OCI-LY1 (cell line): ENCODE measurements around the gene PON2.

Experiments
- H2AFZ ChIP-seq: fragments of 200-600 bp; sonication (generic), shearing (Covaris generic); 2 replicates; pipeline ENCODE4 v1.6.0; 2014; ENCODE audit warnings: antibody characterized with exemption, mild to moderate bottlenecking, low read length
- H3F3A ChIP-seq: fragments of 200-600 bp; sonication (generic), shearing (Covaris generic); 2 replicates; pipeline ENCODE4 v1.6.0; 2014; ENCODE audit warnings: mild to moderate bottlenecking, antibody characterized with exemption, low read length, moderate library complexity; ENCODE audit not compliant: insufficient read depth
- H3K27ac ChIP-seq: fragments of 200-600 bp; sonication (generic); 2 replicates; pipeline ENCODE4 v1.5.1; 2014; ENCODE audit warnings: low read length, mixed run types, mild to moderate bottlenecking, low read depth; ENCODE audit not compliant: poor library complexity, severe bottlenecking
- H3K27me3 ChIP-seq: fragments of 200-600 bp; sonication (generic); 2 replicates; pipeline ENCODE4 v1.6.0; 2014; ENCODE audit warnings: antibody characterized with exemption, mild to moderate bottlenecking, low read length, moderate library complexity; ENCODE audit not compliant: insufficient read depth
- H3K36me3 ChIP-seq: fragments of 200-600 bp; sonication (generic); 2 replicates; pipeline ENCODE4 v1.6.1; 2014; ENCODE audit warnings: mild to moderate bottlenecking, antibody characterized with exemption, low read length, moderate library complexity, mixed read lengths; ENCODE audit not compliant: insufficient read depth
- H3K4me1 ChIP-seq: fragments of 200-600 bp; sonication (generic); 2 replicates; pipeline ENCODE4 v1.5.1; 2014; ENCODE audit warnings: mild to moderate bottlenecking, low read length, moderate library complexity; ENCODE audit not compliant: insufficient read depth, severe bottlenecking
- H3K4me2 ChIP-seq: fragments of 200-600 bp; sonication (generic), shearing (Covaris generic); 2 replicates; pipeline ENCODE4 v1.6.1; 2014; ENCODE audit warnings: low read length
- H3K4me3 ChIP-seq: fragments of 200-600 bp; sonication (generic); 2 replicates; pipeline ENCODE4 v1.5.1; 2014; ENCODE audit warnings: low read length, low read depth, mild to moderate bottlenecking, mixed read lengths; ENCODE audit not compliant: poor library complexity, severe bottlenecking
- H3K79me2 ChIP-seq: fragments of 200-600 bp; shearing (Covaris generic); 2 replicates; pipeline ENCODE4 v1.6.1; 2016; ENCODE audit warnings: mixed run types, low read length, mixed read lengths; ENCODE audit not compliant: insufficient read depth
- H3K9ac ChIP-seq: fragments of 200-600 bp; sonication (generic), shearing (Covaris generic); 2 replicates; pipeline ENCODE4 v1.6.1; 2014; ENCODE audit warnings: mild to moderate bottlenecking, low read length, mixed read lengths
- H3K9me2 ChIP-seq: fragments of 200-600 bp; sonication (generic), shearing (Covaris generic); 2 replicates; pipeline ENCODE4 v1.6.1; 2014; ENCODE audit warnings: low read depth, mild to moderate bottlenecking, low read length, mixed read lengths
- H3K9me3 ChIP-seq: fragments of 200-600 bp; shearing (Covaris generic); 2 replicates; pipeline ENCODE4 v1.6.1; 2014; ENCODE audit warnings: low read length, mixed read lengths
- H4K20me1 ChIP-seq: fragments of 200-600 bp; sonication (generic), shearing (Covaris generic); 2 replicates; pipeline ENCODE4 v1.6.0; 2016; ENCODE audit warnings: mild to moderate bottlenecking, low read length; ENCODE audit not compliant: insufficient read depth
- EZH2 ChIP-seq: fragments of 200-600 bp; sonication (generic), shearing (Covaris generic); IDR thresholded peaks from 2 replicates; pipeline ENCODE4 v1.8.0; 2017; ENCODE audit warnings: borderline replicate concordance, mixed run types, mild to moderate bottlenecking, antibody characterized with exemption, low read length, moderate library complexity, mixed read lengths
- TF ChIP-seq, protein P1 (sequence below): fragments of 200-600 bp; sonication (generic), shearing (Covaris generic); IDR thresholded peaks from 2 replicates; pipeline ENCODE4 v1.5.1; 2017; ENCODE audit warnings: mild to moderate bottlenecking, antibody characterized with exemption, low read length, moderate library complexity, mixed read lengths

The PON2 gene

DNA sequence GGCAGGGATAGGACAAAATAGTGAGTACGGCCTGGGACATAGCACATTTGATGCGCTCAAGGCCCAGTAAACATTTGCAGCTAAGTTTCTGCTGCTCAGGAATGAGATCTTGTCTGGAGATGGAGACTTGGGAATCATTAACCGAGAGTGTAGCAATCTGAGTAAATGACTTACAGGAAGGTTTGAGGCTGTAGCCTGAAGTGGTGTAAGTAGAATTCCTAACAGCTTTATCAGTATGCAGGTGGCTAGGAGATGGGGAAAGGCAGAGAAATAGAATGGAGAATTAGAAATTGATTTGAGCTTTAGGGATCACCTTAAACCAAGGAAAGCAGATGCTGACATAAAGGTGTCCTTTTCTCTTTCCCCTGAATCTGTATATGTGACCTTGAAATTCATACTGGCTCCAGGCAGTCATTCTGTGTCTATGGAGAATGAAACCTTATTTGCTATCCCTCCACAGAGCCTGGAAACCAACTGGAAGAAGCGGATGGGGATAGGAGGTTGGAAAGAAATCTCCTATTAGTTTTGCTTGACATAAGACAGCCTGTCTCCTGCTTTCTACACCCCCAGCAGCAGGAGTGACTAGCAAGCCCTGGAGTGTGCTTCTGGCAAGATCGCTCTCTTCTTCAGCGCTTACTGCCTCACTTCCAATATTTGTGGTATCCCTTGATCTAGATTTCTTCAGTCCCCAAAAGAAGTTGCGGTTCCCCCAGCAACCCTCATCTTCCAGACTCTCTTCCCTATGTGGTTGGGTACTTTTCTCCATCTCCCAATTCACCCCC, 6.4 kb upstream of the PON2 start:
- Histone ChIP-seq H3K9me3 (no peaks in the 10 kb centered on the region), H3K36me3 (no peaks in the 10 kb centered on the region), H3K4me3 (no peak overlapping the region), H3K79me2 (no peaks in the 10 kb centered on the region), H3K27ac (no peak overlapping the region), H3K27me3 (no peaks in the 10 kb centered on the region), H3K4me2 (no peak overlapping the region), H2AFZ (no peak overlapping the region), H4K20me1 (no peaks in the 10 kb centered on the region), H3K9me2 (no peaks in the 10 kb centered on the region), H3F3A (no peaks in the 10 kb centered on the region), H3K9ac (no peak overlapping the region), H3K4me1 (no peaks in the 10 kb centered on the region)
- no peak for TF ChIP-seq EZH2
- TF ChIP-seq, protein P1, sequence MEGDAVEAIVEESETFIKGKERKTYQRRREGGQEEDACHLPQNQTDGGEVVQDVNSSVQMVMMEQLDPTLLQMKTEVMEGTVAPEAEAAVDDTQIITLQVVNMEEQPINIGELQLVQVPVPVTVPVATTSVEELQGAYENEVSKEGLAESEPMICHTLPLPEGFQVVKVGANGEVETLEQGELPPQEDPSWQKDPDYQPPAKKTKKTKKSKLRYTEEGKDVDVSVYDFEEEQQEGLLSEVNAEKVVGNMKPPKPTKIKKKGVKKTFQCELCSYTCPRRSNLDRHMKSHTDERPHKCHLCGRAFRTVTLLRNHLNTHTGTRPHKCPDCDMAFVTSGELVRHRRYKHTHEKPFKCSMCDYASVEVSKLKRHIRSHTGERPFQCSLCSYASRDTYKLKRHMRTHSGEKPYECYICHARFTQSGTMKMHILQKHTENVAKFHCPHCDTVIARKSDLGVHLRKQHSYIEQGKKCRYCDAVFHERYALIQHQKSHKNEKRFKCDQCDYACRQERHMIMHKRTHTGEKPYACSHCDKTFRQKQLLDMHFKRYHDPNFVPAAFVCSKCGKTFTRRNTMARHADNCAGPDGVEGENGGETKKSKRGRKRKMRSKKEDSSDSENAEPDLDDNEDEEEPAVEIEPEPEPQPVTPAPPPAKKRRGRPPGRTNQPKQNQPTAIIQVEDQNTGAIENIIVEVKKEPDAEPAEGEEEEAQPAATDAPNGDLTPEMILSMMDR, result no peak

DNA sequence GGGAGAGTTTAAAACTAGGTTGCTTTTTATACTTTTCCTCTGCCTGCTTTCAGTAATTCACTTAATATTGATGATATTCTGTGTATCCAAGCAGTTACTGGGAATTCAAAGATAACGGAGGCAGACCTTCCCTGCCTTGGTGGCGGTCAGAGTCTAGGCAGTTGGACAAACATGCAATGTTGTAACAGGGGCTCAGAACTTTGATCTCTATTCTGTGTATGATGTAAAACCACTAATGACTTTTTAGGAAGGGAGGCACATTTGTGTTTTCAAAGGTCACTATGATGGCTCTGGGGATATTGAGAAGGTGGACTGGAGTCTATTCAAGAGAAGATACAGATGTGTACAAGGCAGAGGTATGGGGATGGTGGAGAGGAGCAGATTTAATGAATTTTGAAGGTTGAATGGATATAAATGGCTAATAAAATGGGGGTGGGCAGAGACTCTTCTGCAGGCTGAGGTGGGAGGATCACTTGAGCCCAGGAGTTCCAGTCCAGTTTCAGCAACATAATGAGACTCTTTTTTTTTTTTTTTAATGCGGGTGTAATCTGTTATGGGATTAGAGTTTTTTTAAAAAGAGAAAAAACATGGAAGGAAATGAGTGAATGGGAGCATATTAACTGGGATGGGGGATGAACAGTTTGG, 5.7 kb upstream of the PON2 start:
- H3K27ac ChIP-seq, result no peak overlapping the region
- H3K4me3 ChIP-seq, result no peak overlapping the region
- no peaks in the 10 kb centered on the region for H3K79me2 ChIP-seq
- H2AFZ ChIP-seq, result no peak overlapping the region
- no peak overlapping the region for H3K4me2 ChIP-seq
- H3K9me3 ChIP-seq, result no peaks in the 10 kb centered on the region
- no peaks in the 10 kb centered on the region for H3K9me2 ChIP-seq
- H3K36me3 ChIP-seq, result no peaks in the 10 kb centered on the region
- TF ChIP-seq, protein P1, result no peak
- no peak for TF ChIP-seq EZH2
- H3K27me3 ChIP-seq, result no peaks in the 10 kb centered on the region
- no peak overlapping the region for H3K9ac ChIP-seq
- H3F3A ChIP-seq, result no peaks in the 10 kb centered on the region
- no peaks in the 10 kb centered on the region for H4K20me1 ChIP-seq
- H3K4me1 ChIP-seq, result peaks cover 7% of the 10 kb centered on the region

DNA sequence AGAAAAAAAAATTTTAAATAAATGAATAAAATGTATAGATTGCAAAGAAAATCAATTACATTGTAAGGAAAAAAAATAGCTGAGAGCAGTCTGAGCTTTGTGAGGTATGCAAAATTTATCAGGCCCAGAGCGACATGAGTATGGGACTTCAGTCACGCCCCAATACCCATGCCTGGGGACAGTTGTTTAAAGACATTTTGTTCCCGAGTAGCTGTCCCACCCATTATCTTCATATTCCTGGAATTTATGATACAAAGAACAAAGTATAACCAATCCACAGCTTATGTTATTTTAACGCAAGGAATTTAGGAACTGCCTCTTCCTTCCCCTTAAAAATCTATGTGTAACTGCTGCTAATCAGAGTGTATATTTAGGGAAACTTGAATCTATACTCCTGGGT, 1.6 kb upstream of the PON2 start:
- no peaks in the 10 kb centered on the region for H3K9me2 ChIP-seq
- peaks cover 22% of the 10 kb centered on the region for H3K4me1 ChIP-seq
- no peak overlapping the region for H3K27ac ChIP-seq
- H3K79me2 ChIP-seq, result no peaks in the 10 kb centered on the region
- H3K9ac ChIP-seq, result no peak overlapping the region
- no peaks in the 10 kb centered on the region for H3F3A ChIP-seq
- H3K4me2 ChIP-seq, result no peak overlapping the region
- no peak overlapping the region for H2AFZ ChIP-seq
- no peaks in the 10 kb centered on the region for H3K27me3 ChIP-seq
- TF ChIP-seq, protein P1, result no peak
- no peak for TF ChIP-seq EZH2
- no peak overlapping the region for H3K4me3 ChIP-seq
- H3K9me3 ChIP-seq, result no peaks in the 10 kb centered on the region
- no peaks in the 10 kb centered on the region for H4K20me1 ChIP-seq
- no peaks in the 10 kb centered on the region for H3K36me3 ChIP-seq
